ENCODE data around the gene DR1.
"Not testable (repeated sequence)": the region's sequence is repeated elsewhere in the genome, so short reads cannot be mapped to it uniquely, and the experiment has no call there.

Gene DR1

GRCh38 chr1:93386268-93386667, 40.6 kb downstream of the DR1 start:
- not testable (repeated sequence) for DNase-seq (ENCODE audit: low read depth in 3 of 3)

DNA sequence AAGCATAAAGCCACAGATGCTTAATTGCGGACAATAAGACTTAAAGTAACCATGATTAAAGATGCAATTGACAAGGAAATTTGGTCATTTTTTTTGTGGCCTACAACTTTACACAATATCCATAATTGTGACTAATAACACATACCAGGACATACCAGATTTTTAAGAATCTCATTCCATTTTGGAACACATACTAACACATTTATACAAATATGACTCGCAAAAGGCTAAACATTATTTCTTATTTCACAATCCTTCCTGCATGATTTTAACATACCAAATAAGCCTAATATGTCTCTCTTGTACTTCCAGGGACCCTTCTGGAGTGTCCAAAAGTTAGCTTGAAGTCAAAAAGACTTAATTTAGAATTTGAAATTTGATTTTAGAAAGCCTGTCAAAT, 48.8 kb downstream of the DR1 start:
- DNase-seq (ENCODE audit: low read depth in 3 of 3): no peak

GRCh38 chr1:93395195-93395594, 49.5 kb downstream of the DR1 start:
- DNase-seq (ENCODE audit: low read depth in 3 of 3): no peak

GRCh38 chr1:93399781-93400180, 54.1 kb downstream of the DR1 start:
- DNase-seq (ENCODE audit: low read depth in 3 of 3): no peak

GRCh38 chr1:93408203-93408602, 62.5 kb downstream of the DR1 start:
- no peak for DNase-seq (ENCODE audit: low read depth in 3 of 3)

GRCh38 chr1:93411000-93411399, 65.3 kb downstream of the DR1 start:
- DNase-seq (ENCODE audit: low read depth in 3 of 3): no peak

GRCh38 chr1:93414749-93415148, 69.0 kb downstream of the DR1 start:
- no peak for DNase-seq (ENCODE audit: low read depth in 3 of 3)

DNA sequence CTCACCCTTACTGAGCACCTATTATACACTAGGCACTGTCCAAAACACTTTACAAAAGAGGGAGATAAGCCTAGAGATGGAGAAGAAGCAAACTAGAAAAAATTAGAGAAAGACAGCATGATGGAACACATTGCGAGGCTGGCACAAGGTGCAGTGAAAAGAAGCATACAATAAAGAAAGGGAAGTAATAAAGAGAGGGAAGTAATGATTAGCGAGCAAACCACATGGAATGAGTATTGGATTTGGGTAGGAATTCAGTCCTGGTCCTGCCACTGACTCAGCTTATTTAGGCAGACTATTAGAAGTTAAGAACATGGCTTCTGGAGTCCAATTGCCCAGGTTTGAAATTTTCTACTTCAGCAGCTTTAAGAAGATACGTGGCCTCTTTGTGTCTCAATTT, 69.6 kb downstream of the DR1 start:
- no peak for DNase-seq (ENCODE audit: low read depth in 3 of 3)

DNA sequence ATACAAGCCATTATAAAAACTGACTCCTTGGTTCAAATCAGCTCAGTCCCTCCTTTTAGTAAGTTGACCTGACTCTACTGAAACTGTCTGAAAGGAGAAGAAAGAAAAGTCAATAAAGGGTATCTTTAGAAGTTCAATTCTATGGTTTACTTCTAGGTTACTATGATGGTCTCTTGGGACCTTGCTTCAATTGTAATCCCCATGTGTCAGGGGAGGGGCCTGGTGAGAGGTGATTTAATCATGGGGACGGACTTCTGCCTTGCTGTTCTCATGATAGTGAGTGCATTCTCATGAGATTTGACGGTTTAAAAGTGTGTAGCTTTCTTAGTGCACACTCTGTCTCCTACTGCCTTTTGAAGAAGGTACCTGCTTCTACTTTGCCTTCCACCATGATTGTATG, 70.5 kb downstream of the DR1 start:
- DNase-seq (ENCODE audit: low read depth in 3 of 3): no peak
